NCI-H2029 (cell line): ENCODE results near the gene DONSON.
A peak's percentile ranks its signal among the peaks of the same experiment; 100 is the strongest.
"Not testable (repeated sequence)": the region's sequence is repeated elsewhere in the genome, so short reads cannot be mapped to it uniquely, and the experiment has no call there.

Source experiments
- DNase-seq: peaks from one replicate; lab custom pipeline; 2025; lab: John Stamatoyannopoulos, UW

Gene DONSON, protein sequence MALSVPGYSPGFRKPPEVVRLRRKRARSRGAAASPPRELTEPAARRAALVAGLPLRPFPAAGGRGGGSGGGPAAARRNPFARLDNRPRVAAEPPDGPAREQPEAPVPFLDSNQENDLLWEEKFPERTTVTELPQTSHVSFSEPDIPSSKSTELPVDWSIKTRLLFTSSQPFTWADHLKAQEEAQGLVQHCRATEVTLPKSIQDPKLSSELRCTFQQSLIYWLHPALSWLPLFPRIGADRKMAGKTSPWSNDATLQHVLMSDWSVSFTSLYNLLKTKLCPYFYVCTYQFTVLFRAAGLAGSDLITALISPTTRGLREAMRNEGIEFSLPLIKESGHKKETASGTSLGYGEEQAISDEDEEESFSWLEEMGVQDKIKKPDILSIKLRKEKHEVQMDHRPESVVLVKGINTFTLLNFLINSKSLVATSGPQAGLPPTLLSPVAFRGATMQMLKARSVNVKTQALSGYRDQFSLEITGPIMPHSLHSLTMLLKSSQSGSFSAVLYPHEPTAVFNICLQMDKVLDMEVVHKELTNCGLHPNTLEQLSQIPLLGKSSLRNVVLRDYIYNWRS

DNA sequence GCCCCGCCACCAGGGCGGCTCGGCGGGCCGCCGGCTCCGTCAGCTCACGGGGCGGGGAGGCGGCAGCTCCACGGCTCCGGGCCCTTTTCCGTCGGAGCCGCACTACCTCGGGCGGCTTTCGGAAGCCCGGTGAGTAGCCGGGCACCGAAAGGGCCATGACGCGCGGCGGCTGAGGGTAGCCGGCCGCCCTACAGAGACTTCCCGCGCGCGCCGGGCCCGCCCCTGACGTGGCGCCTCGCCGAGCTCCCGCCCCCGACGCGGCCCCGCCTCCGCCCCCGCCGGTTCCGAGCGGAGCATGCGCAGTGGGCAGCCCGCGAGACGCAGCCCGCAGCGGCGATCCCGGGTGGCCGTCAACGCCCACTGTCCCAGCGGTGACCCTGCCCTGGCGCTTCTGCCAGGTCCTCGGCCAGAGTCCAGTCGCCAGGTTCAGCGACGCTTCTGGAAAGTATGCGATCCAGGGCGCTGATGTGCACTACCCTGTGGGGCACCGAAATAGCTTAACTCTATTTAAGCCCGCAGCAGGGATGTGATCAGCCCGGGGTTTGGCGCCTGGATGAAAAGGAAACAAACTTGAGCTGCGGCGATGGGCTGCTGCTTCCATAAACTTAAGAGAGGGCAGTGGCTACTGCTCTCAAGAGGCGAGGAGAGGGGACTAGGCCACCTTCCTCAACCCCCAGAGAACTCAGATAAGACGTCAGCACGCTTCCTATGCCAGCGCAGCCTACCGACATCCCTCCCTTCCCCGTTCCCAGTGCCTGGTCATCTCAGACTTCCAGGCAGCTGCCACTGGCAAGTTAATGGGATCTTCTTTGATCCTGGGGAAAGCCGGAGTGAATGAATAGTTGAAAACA lies at the start of gene DONSON:
DONSON (minus strand) TSS at position 200 of the 851 bp plus-strand sequence; CDS start at position 157, 43 bp downstream.
- peak; percentile 76 for DNase-seq

DNA sequence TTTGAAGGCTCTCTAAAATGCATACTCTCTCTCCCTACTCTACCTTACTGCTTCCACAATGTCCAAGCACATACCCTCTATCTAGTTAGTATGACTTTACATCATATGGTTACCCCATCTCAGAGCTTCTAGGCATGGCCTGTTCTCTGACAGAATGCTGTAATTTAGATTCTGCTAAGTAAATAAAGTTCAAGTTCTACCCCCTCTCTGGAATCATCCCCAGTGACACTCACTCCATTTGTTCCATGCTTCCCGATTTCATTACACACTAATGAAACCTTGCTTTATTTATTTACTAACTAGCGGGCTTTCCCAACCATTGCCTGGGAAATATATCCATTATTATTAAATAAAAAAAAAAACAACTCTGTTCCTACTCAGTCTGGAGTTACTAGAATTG lies 45.8 kb upstream of the DONSON start:
- DNase-seq, result no peak

DNA sequence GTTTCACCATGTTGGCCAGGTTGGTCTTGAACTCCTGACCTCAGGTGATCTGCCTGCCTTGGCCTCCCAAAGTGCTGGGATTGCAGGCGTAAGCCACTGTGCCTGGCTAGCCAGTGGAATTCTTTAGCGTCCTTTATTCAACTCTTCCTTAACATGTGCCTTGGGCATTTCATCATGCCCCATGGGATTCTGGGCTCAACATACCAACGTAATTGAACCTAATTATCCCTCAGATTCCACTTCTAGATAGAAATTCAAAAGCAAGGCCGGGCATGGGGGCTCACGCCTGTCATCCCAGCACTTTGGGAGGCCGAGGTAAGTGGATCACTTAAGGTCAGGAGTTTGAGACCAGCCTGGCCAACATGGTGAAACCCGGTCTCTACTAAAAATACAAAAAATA lies 37.7 kb upstream of the DONSON start:
- not testable (repeated sequence) for DNase-seq

DNA sequence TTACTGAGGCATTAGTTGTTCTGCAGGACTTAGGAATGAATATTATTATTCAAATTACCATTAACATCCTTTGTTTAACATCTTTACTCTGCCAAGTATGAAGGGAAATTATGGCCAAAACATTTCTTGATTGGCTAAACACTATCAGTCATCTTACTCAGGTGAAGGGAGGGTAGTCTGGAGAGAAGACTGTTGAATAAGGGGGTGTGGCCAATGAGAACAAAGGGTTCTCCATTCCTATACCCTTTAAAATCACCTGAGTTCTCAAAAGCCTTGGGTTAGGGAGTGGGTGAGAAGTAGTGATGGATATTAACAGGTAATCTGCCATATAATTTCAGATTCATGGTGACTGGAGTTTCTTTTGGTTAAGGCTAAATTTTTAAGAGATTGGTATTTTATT lies 33.8 kb upstream of the DONSON start:
- DNase-seq, result no peak

DNA sequence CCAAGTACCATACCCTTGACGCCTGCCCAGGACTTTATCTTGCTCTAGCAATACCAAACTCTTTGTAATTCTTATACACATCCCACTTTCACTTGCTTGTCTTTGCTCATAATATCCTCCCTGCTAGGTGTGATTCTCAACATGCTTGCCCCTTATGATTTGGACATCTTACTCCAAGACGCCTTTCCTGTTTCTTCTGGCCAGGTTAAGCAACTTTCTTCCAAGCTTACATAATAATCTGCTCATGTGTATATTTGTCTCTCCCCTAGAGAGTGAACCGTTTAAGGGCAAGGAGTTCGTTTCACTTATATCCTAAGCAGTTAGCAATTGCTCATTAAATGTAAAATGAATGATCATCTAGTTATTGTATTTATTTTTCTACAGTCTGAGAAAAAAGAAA lies 31.2 kb upstream of the DONSON start:
- no peak for DNase-seq

DNA sequence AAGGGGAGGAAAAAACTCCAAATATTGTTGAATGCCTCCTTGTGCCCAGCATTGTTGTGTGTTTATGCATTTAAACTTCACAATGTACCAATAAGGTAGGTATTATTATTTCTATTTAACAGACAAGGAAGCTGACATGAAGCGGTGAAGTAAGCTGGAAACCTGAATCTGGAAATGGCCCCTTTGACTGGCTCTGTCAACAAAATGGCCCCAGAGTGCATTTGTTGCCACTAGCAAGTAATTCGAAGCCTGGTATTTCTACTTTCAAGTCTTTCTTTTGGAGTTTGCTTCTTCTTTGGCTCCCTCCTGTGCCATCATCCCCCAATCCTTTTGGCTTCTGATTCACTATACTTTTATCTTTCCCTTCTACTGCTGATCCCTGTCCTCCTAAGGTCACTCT lies 29.9 kb upstream of the DONSON start:
- DNase-seq, result no peak

DNA sequence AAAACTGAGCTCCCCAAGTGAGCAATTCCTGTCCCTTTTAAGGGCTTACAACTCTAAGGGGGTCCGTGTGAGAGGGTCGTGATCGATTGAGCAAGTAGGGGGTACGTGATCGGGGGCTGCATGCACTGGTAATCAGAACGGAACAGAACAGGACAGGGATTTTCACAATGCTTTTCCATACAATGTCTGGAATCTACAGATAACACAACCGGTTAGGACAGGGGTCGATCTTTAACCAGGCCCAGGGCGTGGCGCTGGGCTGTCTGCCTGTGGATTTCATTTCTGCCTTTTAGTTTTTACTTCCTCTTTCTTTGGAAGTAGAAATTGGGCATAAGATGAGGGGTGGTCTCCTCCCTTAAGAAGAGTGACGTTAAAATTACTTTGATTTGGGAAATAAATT lies 29.1 kb upstream of the DONSON start:
- DNase-seq, result not testable (repeated sequence)

DNA sequence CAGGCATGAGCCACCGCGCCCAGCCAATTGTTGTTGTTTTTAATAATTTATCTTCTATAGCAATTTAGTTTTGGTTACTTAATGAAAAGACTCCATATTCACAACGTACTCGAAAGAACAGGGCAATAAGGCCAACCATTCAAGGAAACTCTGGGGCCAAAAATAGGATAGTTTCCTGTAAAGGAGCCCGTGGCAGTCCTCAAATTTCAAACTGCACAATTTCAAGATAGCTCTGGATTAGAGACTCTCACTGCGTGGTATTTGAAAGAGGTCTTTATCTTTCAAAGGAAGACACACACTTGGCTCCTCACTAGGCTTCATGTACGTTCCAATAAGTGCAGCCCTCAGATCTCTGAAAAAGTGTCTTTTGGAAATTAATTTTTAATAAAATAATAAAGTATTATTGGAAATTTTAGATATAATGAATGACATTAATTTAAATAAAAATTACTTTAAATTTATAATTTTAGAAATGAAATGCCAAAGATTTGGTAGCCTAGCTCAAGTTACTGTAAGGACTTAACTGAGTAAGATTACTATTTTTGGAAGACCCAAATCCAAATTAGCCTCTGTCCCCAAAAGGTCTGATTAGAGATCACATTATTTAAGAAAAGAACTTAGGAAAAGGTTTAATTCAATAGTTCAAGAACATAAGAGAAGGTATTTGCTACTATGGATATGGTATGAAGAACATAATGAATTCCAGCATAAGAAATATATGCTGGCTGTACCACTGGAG lies 22.7 kb upstream of the DONSON start:
- DNase-seq, result no peak

DNA sequence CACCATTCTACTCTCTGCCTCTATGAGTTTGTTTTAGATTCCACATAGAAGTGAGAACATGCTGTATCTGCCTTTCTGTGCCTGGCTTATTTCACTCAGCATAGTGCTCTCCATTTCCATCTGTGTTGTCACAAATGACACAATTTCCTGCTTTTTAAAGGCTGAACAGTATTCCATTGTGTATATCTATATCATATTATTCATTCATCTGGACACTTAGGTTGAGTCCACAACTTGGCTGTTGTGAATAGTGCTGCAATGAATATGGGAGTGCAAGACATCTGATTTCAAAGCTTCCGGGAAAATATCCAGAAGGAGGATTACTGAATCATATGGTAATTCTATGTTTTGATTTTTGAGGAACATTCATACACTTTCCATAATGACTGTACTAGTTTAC lies 20.1 kb upstream of the DONSON start:
- DNase-seq, result no peak

DNA sequence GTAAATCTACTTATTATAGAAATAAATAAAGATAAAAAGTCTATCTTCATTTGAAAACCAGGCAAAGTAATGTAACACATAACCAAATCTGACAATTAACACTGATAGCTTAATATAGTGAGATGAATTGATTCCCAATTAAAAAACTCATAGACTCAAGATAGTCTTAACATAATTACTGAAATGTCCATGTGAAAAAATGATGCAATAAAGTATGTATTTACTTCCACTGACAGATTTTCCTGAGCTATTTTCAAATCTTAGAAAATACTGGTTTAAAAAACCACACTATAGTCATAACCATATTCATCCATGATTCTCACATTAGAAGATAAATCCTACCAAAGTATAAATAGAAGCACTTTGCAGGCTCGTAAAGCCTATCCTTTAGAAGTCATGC lies 9.6 kb upstream of the DONSON start:
- DNase-seq, result no peak

DNA sequence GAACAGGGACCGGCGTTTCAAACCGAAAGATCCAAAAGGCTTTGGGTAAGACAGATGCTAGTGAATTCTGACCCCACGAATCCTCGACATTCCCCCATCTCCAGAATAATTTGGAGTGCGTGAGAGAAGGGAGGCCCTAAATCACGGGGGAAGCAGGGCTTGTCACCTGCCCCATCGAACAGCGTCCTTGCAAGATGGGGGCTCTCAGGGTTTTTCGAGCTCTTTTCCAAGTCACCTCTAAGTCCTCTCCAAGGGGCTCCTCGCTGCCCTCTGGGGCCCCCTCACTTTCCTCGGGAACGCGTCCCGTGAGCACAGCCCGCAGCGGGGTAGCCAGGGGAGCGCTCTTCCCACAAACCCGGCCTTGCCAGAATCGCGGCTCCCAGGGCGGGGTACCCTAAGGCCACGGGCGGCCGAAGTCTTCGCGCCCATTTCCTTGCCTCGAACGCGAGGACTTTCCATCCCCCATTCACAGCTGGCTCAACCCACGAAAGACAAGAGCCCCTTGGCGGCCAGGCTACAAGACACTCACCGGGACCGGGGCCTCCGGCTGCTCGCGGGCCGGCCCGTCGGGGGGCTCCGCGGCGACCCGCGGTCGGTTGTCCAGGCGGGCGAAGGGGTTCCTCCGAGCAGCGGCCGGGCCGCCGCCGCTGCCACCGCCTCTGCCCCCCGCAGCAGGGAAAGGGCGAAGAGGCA lies 546 bp downstream of the DONSON start:
- DNase-seq, result peak; percentile 23

DNA sequence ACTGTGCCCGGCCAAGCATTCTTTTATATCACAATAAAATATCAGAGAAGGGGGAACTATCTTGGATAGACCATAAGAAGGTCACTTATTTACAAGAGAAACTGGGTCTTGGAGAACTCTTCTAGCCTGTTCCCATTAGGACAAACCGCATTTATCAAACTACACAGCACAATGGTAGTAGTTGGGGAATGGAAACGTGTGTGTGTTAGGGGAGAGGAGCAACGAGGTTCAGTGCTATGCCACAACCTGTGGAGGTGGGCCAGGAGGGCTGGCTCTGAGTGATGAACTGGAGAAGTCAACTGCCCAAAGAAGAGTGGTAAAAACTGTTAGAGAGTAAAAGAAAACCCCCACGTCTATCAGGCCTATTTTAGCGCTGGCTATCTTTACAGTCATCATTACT lies 1.6 kb downstream of the DONSON start:
- DNase-seq, result no peak

DNA sequence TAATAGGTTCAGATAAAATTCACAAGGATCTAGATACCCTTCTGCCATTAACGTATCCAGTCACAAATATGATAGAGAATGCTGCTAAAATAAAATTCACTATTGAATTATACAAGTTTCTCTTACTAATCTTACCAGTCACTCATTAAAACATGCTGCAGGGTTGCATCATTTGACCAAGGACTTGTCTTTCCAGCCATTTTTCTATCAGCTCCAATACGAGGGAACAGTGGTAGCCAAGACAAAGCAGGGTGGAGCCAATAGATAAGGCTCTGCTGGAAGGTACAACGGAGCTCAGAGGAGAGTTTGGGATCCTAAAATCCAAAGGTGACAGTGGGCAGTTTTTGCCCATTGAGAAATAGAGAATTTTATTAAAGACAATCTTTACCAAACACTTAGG lies 4.0 kb downstream of the DONSON start:
- no peak for DNase-seq

DNA sequence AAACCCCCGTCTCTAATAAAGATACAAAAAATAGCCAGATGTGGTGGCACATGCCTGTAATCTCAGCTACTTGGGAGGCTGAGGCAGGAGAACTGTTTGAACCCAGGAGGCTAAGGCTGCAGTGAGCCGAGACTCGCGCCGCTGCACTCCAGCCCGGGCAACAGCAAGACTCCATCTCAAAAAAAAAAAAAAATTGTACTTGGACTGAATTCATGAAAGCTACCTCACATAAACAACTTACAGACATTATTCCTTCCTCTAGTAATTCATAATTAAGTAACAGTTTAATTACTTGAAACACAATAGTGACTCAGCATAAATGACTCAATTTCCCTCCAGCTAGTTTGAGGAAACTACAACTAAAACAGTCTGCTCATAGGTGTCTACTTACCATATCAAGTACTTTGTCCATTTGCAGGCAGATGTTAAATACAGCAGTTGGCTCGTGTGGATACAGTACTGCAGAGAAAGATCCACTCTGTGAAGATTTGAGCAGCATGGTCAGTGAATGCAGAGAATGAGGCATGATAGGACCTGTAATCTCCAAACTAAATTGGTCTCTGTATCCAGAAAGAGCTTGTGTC lies 9.4 kb downstream of the DONSON start:
- no peak for DNase-seq

DNA sequence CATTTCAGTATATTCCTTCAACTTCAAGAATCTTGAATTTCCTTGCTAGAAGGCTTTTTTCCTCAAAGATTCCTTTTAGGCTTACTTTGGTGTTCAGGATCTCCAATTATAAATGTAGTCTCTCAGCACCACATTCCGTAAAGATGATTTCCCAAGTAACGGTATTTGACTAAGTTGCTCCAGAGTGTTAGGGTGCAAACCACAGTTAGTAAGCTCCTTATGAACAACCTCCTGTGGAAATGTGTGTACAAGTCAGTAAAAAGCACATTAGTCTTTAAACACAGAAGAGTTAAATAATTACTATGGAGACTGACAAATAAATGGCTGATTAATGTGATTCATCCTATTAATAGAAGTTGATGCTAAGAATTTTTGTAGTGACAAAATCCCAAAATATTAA lies 10.3 kb downstream of the DONSON start:
- DNase-seq, result no peak

DNA sequence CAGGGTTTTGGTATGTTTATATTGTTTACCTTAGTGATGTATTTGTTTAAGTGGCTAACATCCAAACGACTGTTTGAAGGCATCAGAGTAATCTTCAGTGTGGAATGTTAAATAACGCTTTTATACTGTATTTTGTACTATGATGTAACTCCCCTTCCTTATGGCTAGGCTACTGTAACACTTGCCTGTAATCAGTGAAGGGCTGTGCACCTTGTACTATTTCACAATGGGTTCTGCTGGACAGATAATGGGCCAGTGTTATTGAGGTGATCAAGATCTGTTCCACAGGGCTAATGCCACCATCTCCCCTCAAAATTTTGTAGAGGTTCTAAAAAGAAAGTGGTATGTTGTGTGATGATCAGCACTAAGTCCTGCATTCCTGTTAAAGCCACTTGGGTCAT lies 11.7 kb downstream of the DONSON start:
- DNase-seq, result not testable (repeated sequence)

DNA sequence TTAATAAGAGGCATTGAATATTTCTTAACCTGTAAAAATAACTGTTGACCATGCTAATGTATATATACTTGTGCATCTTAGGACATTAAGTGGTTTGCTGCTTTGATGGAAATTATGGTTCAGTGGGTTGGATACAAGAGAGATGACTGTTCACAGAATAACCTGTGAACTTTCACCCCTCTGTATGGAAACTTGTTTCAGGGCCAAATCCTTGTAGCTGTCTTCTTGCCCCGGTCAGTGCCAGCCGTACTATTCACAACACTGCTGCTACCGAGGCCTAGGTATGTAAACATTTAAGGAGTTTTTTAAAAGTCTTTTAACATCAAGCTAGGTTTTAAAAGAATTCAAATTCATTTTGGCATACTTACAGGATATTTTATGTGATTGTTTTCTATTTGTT lies 16.1 kb downstream of the DONSON start:
- no peak for DNase-seq

DNA sequence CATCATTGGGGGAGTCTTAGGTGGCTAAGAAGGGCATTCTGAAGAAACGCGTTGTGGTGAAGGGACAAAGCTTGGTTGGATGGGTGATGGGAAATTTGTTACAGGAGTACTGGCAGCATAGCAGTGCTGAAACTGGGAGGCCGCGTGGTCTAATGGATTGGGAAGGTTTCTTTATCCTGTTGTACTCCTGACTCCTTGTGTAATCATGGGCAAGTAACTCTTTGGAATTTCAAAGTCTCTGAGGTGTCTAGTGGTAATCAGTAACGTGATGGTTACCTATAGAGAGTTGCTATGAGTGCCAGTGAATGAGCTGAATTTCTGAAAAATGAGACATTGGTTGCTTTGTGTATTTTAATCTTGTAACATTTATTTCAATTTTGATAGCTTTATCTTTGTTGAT lies 18.5 kb downstream of the DONSON start:
- no peak for DNase-seq

DNA sequence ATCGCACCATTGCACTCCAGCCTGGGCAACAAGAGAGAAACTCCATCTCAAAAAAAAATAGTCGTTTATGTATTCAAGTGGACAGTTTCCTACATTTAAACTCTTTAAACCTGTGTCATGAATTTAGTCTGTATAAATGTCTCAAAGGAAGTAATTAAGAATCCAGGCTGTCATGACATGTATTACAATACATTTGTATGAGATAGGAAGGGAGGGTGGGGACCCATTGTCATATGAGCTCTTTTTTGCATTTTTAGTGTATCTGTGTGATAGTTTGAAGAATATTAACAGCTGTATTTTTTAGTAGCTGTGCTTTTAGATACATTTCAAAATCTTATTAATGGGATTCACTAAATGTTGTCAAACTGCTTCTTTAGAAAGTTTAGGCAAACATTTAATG lies 20.0 kb downstream of the DONSON start:
- DNase-seq, result no peak

DNA sequence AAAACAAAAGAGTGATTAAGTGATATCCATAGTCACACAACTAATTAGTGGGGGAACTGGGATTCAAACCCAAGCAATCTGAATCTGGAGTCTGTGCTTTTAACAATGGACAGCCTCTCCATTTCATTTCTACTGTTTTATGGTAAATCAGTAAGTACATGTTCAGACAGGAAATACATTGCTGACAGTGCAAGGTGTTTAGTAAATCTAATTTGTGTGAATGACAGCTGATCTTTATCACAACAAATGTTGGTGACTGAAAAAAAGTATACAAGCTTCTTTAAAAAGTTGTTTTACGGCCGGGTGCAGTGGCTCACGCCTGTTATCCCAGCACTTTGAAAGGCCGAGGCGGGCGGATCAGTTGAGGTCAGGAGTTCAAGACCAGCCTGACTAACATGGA lies 20.6 kb downstream of the DONSON start:
- no peak for DNase-seq

DNA sequence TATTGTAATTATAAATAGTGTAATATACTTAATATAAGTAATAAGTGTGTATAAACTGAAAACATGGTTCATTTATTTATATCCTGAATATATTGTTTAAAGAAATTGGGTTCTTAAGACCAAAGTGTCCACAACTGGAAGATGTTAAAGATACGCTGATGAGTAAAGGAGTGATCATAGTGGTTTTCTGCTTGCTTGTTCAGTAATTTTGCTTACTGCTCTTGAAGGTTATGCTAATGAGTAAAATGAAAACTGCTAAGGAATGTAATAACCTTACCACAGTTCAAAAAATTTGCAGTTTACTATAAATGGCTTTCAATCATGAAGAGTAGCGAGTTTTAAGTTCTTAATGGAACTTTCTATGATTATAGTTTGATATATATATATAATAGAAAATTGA lies 22.0 kb downstream of the DONSON start:
- no peak for DNase-seq
